CD4-positive, alpha-beta T cell treated with Interleukin-4 for 1 hour (primary cell): Measurements from ENCODE around the gene CPVL.
"Not testable (repeated sequence)": the region's sequence is repeated elsewhere in the genome, so short reads cannot be mapped to it uniquely, and the experiment has no call there.

Experiments
- DNase-seq, 2 donors: peaks; one replicate each; pipeline ENCODE4 v3.0.0-alpha.2; 2020 to 2022

Gene CPVL

GRCh38 chr7:29116361-29117200 lies 29.8 kb downstream of the CPVL start:
- no peak for DNase-seq

GRCh38 chr7:29115753-29116152 lies 30.6 kb downstream of the CPVL start:
- no peak for DNase-seq

GRCh38 chr7:29115130-29115687 lies 31.1 kb downstream of the CPVL start:
- no peak for DNase-seq

- DNase-seq, result not testable (repeated sequence)
These were observed 32.1 kb downstream of the CPVL start for GRCh38 chr7:29114266-29114665.

- peak in 1 of 2 donors; percentile 24 for DNase-seq
These were observed 32.8 kb downstream of the CPVL start for GRCh38 chr7:29113384-29114102.

- no peak for DNase-seq
These were observed 33.6 kb downstream of the CPVL start for GRCh38 chr7:29112721-29113120.

- peak in 1 of 2 donors; percentile 5 for DNase-seq
These were observed 36.4 kb downstream of the CPVL start for GRCh38 chr7:29109899-29110298.

- DNase-seq, result no peak
These were observed 37.0 kb downstream of the CPVL start for GRCh38 chr7:29109358-29109757.

GRCh38 chr7:29107056-29107455 lies 39.3 kb downstream of the CPVL start:
- DNase-seq, result no peak

GRCh38 chr7:29106669-29106988 lies 39.7 kb downstream of the CPVL start:
- no peak for DNase-seq

- peak; percentile 26 to 60 for DNase-seq
These were observed 40.3 kb downstream of the CPVL start for GRCh38 chr7:29105752-29106668.

GRCh38 chr7:29105191-29105590 lies 41.1 kb downstream of the CPVL start:
- DNase-seq, result no peak

GRCh38 chr7:29102558-29103151 lies 43.7 kb downstream of the CPVL start:
- peak; percentile 38 to 46 for DNase-seq

- DNase-seq, result no peak
These were observed 45.4 kb downstream of the CPVL start for GRCh38 chr7:29100924-29101323.

GRCh38 chr7:29099896-29100847 lies 46.2 kb downstream of the CPVL start:
- no peak for DNase-seq

- no peak for DNase-seq
These were observed 49.9 kb downstream of the CPVL start for GRCh38 chr7:29096446-29096730.

- DNase-seq, result no peak
These were observed 50.5 kb downstream of the CPVL start for GRCh38 chr7:29095631-29096445.

- DNase-seq, result not testable (repeated sequence)
These were observed 53.2 kb downstream of the CPVL start for GRCh38 chr7:29093091-29093490.

- peak; percentile 17 to 59 for DNase-seq
These were observed 54.6 kb downstream of the CPVL start for GRCh38 chr7:29091715-29092114.

GRCh38 chr7:29090836-29091601 lies 55.3 kb downstream of the CPVL start:
- no peak for DNase-seq
